CD4-positive, alpha-beta memory T cell (primary cell): Measurements from ENCODE around the gene SMURF2. TPM values are rescaled to one million over a fixed set of nuclear protein-coding genes. Genes with fewer than 3 reads are reported as not detected.
A peak's percentile ranks its signal among the peaks of the same experiment; 100 is the strongest.
"Not testable (repeated sequence)": the region's sequence is repeated elsewhere in the genome, so short reads cannot be mapped to it uniquely, and the experiment has no call there.

Source experiments
- CTCF ChIA-PET: fragments of 350-600 bp; sonication (Branson Sonifier 250); formaldehyde crosslinking; loops from one replicate; lab custom pipeline; 2021; ENCODE audit warnings: inconsistent platforms; ENCODE audit not compliant: partially characterized antibody; lab: Charles Lee
- POLR2A ChIA-PET: fragments of 350-600 bp; sonication (Branson Sonifier 250); formaldehyde crosslinking; loops from one replicate; lab custom pipeline; 2021; ENCODE audit not compliant: partially characterized antibody; lab: Charles Lee
- DNase-seq, 5 donors: peaks; one replicate each; pipeline versions ENCODE4 v3.0.0 to v3.0.0-alpha.2; 2020 to 2022; ENCODE audit warnings: mixed read lengths in 1 of 5
- H3K27ac ChIP-seq: one replicate; pipeline ENCODE4 v1.7.0; 2013; ENCODE audit warnings: low read depth, low read length
- H3K27me3 ChIP-seq: 2 replicates; pipeline ENCODE4 v1.7.0; 2013; ENCODE audit warnings: mild to moderate bottlenecking, low read length, moderate library complexity; ENCODE audit not compliant: insufficient read depth
- H3K36me3 ChIP-seq: 2 replicates; pipeline ENCODE4 v1.7.0; 2013; ENCODE audit warnings: mild to moderate bottlenecking, low read length, moderate library complexity; ENCODE audit not compliant: insufficient read depth
- H3K4me1 ChIP-seq: 2 replicates; pipeline ENCODE4 v1.7.0; 2013; ENCODE audit warnings: mild to moderate bottlenecking, low read length, moderate library complexity; ENCODE audit not compliant: insufficient read depth
- H3K4me3 ChIP-seq, 2 donors: one replicate each; pipeline ENCODE4 v1.7.0; 2013; ENCODE audit warnings: low read length in 2 of 2, mild to moderate bottlenecking in 1 of 2
- H3K9me3 ChIP-seq, 2 donors: one replicate each; pipeline ENCODE4 v1.7.0; 2013; ENCODE audit warnings: low read length in 2 of 2, control low read depth in 1 of 2; ENCODE audit not compliant: control insufficient read depth in 1 of 2
- H3K27ac Mint-ChIP-seq, 7 donors: one replicate each; pipeline ENCODE4 v1.8.0; 2020 to 2021; ENCODE audit warnings: mixed read lengths in 7 of 7, mild to moderate bottlenecking in 6 of 7, inconsistent platforms in 3 of 7, moderate library complexity in 3 of 7
- H3K27me3 Mint-ChIP-seq, 2 donors: one replicate each; pipeline ENCODE4 v1.8.0; 2020 to 2021; ENCODE audit warnings: mixed read lengths in 2 of 2
- H3K36me3 Mint-ChIP-seq, 2 donors: one replicate each; pipeline ENCODE4 v1.8.0; 2020 to 2021; ENCODE audit warnings: mixed read lengths in 2 of 2, inconsistent platforms in 1 of 2, mild to moderate bottlenecking in 1 of 2
- H3K4me1 Mint-ChIP-seq, 4 donors: one replicate each; pipeline ENCODE4 v1.8.0; 2020 to 2021; ENCODE audit warnings: mixed read lengths in 4 of 4, mild to moderate bottlenecking in 1 of 4
- H3K4me3 Mint-ChIP-seq, 8 donors: one replicate each; pipeline ENCODE4 v1.8.0; 2020 to 2021; ENCODE audit warnings: mixed read lengths in 8 of 8, mild to moderate bottlenecking in 7 of 8, moderate library complexity in 6 of 8, inconsistent platforms in 3 of 8
- H3K9me3 Mint-ChIP-seq, 8 donors: one replicate each; pipeline ENCODE4 v1.8.0; 2020 to 2021; ENCODE audit warnings: mixed read lengths in 8 of 8, mild to moderate bottlenecking in 5 of 8, inconsistent platforms in 3 of 8, moderate library complexity in 1 of 8
- intact Hi-C: fragments of 100-400 bp; cut with micrococcal nuclease; formaldehyde crosslinking; loops from one replicate; pipeline ENCODE4 v1.15.1; 2023
- polyA plus RNA-seq, 2 donors: library from polyadenylated mRNA; unstranded; fragments of 300-500 nt; fragmentation: Illumina TruSeq; gene quantifications; one replicate each; pipeline ENCODE4 v1.2.3, GENCODE V29; 2021
- total RNA-seq, 2 experiments: library from RNA; stranded (reverse); gene quantifications; one replicate each; pipeline ENCODE4 v1.2.3, GENCODE V29; 2021

The SMURF2 gene
- total and polyA plus RNA-seq, 4 experiments from 2014 or later: 4.9 to 35.0 (median 20.3) TPM

DNA sequence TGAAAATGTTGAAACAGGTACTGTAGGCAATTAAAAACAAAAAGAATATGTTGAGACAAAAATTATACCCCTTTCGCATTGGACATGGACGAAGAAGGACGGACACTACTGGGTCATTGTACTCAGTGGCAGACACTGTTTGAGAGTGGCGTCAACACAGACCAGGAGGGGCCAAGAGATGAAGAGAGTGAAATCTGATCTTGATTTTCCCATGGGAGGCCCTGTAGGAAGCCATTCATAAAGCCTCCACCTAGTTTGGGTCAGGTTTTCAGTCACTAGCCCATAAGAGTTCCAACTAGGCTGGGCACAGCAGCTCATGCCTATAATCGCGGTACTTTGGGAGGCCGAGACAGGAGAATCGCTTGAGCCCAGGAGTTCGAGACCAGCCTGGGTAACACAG, 23.6 kb upstream of the SMURF2 start:
- ChIA-PET CTCF (no interaction called here), POLR2A (no interaction called here)
- Mint-ChIP-seq H3K27ac (no peak overlapping the region), H3K4me3 (no peak overlapping the region), H3K36me3 (no peaks in the 10 kb centered on the region), H3K27me3 (no peaks in the 10 kb centered on the region), H3K4me1 (no peaks in the 10 kb centered on the region), H3K9me3 (no peaks in the 10 kb centered on the region)
- no peak for DNase-seq
- Histone ChIP-seq H3K9me3 (no peaks in the 10 kb centered on the region), H3K4me3 (no peak overlapping the region), H3K36me3 (no peaks in the 10 kb centered on the region), H3K27ac (no peak overlapping the region), H3K27me3 (no peaks in the 10 kb centered on the region), H3K4me1 (no peaks in the 10 kb centered on the region)
- intact Hi-C loops: no loop called here

DNA sequence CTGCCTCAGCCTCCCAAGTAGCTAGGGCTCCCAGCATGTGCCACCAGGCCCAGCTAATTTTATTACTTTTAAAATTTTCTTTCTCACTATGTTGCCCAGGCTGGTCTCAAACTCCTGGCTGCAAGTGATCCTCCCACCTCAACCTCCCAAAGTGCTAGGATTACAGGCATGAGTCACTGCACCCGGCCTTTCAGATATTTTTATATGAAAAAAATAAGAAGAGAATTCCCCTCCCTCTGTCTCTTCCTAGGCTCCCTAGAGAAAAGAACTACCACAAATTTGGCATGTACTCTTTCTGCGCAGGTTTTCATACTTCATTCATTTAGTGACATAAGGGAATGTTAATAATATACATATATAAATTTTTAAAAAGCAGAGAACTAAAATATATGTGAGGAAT, 21.7 kb upstream of the SMURF2 start:
- Histone ChIP-seq H3K9me3 (no peaks in the 10 kb centered on the region), H3K27ac (no peak overlapping the region), H3K27me3 (no peaks in the 10 kb centered on the region), H3K4me3 (no peak overlapping the region), H3K4me1 (no peaks in the 10 kb centered on the region), H3K36me3 (no peaks in the 10 kb centered on the region)
- Mint-ChIP-seq H3K27me3 (no peaks in the 10 kb centered on the region), H3K27ac (no peak overlapping the region), H3K4me3 (no peak overlapping the region), H3K36me3 (no peaks in the 10 kb centered on the region), H3K9me3 (no peaks in the 10 kb centered on the region), H3K4me1 (no peaks in the 10 kb centered on the region)
- CTCF ChIA-PET: interaction anchor here (0.7 kb wide), 1 partner anchor 443 kb away, joined by 3 read pairs; no protein-coding TSS in a partner anchor
- POLR2A ChIA-PET: no interaction called here
- DNase-seq: no peak
- intact Hi-C loops: no loop called here

DNA sequence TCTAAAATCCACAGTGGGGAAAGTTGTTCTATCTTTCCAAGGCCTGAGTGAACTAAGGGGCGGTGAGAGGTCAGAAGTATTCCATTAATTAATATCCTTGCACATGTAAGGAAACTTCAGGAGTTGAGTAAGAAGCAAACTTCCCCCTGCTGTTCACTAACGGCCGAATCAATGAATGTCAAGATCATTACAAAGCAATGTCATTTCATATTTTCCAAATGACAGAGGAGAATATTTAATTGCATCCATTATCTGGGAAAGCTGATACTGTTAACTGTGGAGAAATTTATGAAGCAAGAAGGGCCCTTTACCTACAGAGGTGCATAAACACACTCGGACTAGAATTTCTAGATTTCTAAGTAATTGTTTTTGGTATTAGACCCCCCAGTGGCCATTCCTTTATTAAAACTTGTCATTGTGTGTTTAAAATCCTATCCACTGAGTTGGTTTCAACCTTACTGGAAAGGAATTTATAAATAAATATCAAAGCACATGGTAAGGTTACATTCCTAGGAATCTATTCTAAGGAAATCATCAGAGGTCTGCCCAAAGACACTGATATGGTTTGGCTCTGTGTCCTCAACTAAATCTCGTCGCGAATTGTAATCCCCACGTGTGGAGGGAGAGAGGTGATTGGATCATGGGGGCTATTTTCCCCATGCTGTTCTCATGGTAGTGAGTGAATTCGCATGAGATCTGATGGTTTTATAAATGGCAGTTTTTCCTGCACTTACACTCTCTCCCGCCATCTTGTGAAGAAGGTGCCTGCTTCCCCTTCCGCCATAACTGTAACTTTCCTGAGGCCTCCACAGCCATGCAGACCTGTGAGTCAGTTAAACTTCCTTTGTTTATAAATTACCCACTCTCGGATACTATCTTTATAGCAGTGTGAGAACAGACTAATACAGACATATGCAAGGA, 20.4 kb upstream of the SMURF2 start:
- no peak overlapping the region for H3K4me3 Mint-ChIP-seq
- ChIA-PET CTCF (interaction anchor here (1.0 kb wide), 1 partner anchor 54 kb away, joined by 3 read pairs; no protein-coding TSS in a partner anchor), POLR2A (no interaction called here)
- H3K27me3 Mint-ChIP-seq: no peaks in the 10 kb centered on the region
- H3K9me3 Mint-ChIP-seq: no peaks in the 10 kb centered on the region
- intact Hi-C loops: no loop called here
- no peaks in the 10 kb centered on the region for H3K36me3 Mint-ChIP-seq
- Histone ChIP-seq H3K36me3 (no peaks in the 10 kb centered on the region), H3K4me3 (no peak overlapping the region), H3K27me3 (no peaks in the 10 kb centered on the region), H3K27ac (no peak overlapping the region), H3K9me3 (no peaks in the 10 kb centered on the region), H3K4me1 (no peaks in the 10 kb centered on the region)
- no peaks in the 10 kb centered on the region for H3K4me1 Mint-ChIP-seq
- no peak for DNase-seq
- peak overlapping the region in 1 of 7 donors; percentile 7 for H3K27ac Mint-ChIP-seq

GRCh38 chr17:64679710-64680216, 17.7 kb upstream of the SMURF2 start:
- H3K36me3 ChIP-seq: no peaks in the 10 kb centered on the region
- H3K9me3 ChIP-seq: no peaks in the 10 kb centered on the region
- no peak overlapping the region for H3K4me3 Mint-ChIP-seq
- no peaks in the 10 kb centered on the region for H3K4me1 ChIP-seq
- no peaks in the 10 kb centered on the region for H3K9me3 Mint-ChIP-seq
- no peak overlapping the region for H3K4me3 ChIP-seq
- no peak for DNase-seq
- intact Hi-C loops: no loop called here
- no peaks in the 10 kb centered on the region for H3K27me3 Mint-ChIP-seq
- no peaks in the 10 kb centered on the region for H3K4me1 Mint-ChIP-seq
- H3K27ac Mint-ChIP-seq: no peak overlapping the region
- no peaks in the 10 kb centered on the region for H3K27me3 ChIP-seq
- H3K27ac ChIP-seq: no peak overlapping the region
- ChIA-PET CTCF (interaction anchor here (1.1 kb wide), 1 partner anchor 56 kb away, joined by 3 read pairs; no protein-coding TSS in a partner anchor), POLR2A (no interaction called here)
- no peaks in the 10 kb centered on the region for H3K36me3 Mint-ChIP-seq

GRCh38 chr17:64676763-64677162, 14.7 kb upstream of the SMURF2 start:
- POLR2A ChIA-PET: no interaction called here
- no peaks in the 10 kb centered on the region for H3K9me3 ChIP-seq
- DNase-seq: no peak
- no peak overlapping the region for H3K27ac Mint-ChIP-seq
- no peaks in the 10 kb centered on the region for H3K4me1 ChIP-seq
- no peaks in the 10 kb centered on the region for H3K27me3 Mint-ChIP-seq
- CTCF ChIA-PET: interaction anchor here (0.7 kb wide), 1 partner anchor 626 kb away, joined by 4 read pairs; no protein-coding TSS in a partner anchor
- H3K27me3 ChIP-seq: no peaks in the 10 kb centered on the region
- H3K36me3 ChIP-seq: no peaks in the 10 kb centered on the region
- intact Hi-C loops: no loop called here
- no peak overlapping the region for H3K4me3 Mint-ChIP-seq
- H3K27ac ChIP-seq: no peak overlapping the region
- H3K4me3 ChIP-seq: no peak overlapping the region
- no peaks in the 10 kb centered on the region for H3K9me3 Mint-ChIP-seq
- H3K36me3 Mint-ChIP-seq: no peaks in the 10 kb centered on the region
- no peaks in the 10 kb centered on the region for H3K4me1 Mint-ChIP-seq

DNA sequence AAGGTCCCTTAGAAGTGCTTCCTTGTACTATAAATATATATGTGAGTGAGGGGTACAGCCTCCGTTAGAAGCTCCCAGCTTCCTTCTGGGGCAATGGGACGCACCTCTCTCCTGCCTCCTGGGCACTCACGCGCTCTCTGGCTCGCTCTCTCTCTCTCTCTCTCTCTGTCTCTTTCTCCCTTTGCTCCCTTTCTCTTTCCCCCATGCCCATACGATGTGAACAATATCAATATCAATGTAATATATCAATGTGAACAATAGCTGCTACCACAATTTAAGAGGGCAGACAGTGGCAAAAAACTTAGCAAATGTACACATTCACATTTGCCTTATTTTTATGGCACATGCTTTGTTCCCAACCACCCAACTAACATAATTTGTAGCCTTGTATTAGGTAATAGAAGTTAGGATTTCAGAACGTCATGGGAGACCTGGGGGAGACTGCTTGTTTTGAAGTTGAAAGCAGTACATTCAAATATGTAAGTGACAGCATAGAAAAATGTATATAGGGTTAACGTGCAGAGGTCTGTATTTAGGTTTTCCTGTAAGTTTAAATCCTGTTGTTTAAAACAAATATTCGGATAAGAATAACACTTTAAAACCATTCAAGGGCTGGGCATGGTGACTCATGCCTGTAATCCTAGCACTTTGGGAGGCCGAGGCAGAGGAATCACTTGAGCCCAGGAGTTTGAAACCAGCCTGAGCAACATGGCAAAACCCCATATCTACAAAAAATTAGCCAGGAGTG, 8.9 kb upstream of the SMURF2 start:
- not testable (repeated sequence) for H3K4me1 Mint-ChIP-seq

More for the DNA sequence above, 8.9 kb upstream of the SMURF2 start:
- CTCF ChIA-PET, H3K4me1 ChIP-seq, H3K36me3 Mint-ChIP-seq, DNase-seq, H3K4me3 ChIP-seq, H3K9me3 Mint-ChIP-seq, H3K27me3 ChIP-seq, intact Hi-C loops, H3K36me3 ChIP-seq, H3K27me3 Mint-ChIP-seq, H3K27ac ChIP-seq, H3K9me3 ChIP-seq, H3K4me3 Mint-ChIP-seq, POLR2A ChIA-PET, H3K27ac Mint-ChIP-seq: not testable (repeated sequence)
